ENCODE data around the gene OSR1. TPM values are rescaled to one million over a fixed set of nuclear protein-coding genes. Genes with fewer than 3 reads are reported as not detected.

Gene OSR1
- total and polyA plus RNA-seq, 9 of the 15 experiments (the other 6 are each of a cell fraction or from before 2014, with no cell fraction given) = not detected

GRCh38 chr2:19349911-19350677, 8.3 kb downstream of the OSR1 start (continued):
- TF ChIP-seq MTF1 (CRISPR knock-in tag; IDR thresholded peaks at IDR 0.05; ENCODE audit: borderline replicate concordance) (no peak), VEZF1 (CRISPR knock-in tag; IDR thresholded peaks at IDR 0.05) (peak; percentile 39; the same call in 1 of the 2 replicates), XRCC5 (IDR thresholded peaks at IDR 0.05; ENCODE audit: low read depth, low read length) (peak; percentile 72; the same call in 1 of the 2 replicates), SIN3B (IDR thresholded peaks at IDR 0.05; ENCODE audit: low read depth) (no peak), ZNF766 (CRISPR knock-in tag; conservative IDR thresholded peaks at IDR 0.05) (no peak), CBX5 (IDR thresholded peaks at IDR 0.05; ENCODE audit: borderline replicate concordance, low read depth) (no peak), POU5F1 (IDR thresholded peaks at IDR 0.05; ENCODE audit: borderline replicate concordance, low read depth, low read length, partially characterized antibody) (no peak)
- TF ChIP-seq, protein P1, sequence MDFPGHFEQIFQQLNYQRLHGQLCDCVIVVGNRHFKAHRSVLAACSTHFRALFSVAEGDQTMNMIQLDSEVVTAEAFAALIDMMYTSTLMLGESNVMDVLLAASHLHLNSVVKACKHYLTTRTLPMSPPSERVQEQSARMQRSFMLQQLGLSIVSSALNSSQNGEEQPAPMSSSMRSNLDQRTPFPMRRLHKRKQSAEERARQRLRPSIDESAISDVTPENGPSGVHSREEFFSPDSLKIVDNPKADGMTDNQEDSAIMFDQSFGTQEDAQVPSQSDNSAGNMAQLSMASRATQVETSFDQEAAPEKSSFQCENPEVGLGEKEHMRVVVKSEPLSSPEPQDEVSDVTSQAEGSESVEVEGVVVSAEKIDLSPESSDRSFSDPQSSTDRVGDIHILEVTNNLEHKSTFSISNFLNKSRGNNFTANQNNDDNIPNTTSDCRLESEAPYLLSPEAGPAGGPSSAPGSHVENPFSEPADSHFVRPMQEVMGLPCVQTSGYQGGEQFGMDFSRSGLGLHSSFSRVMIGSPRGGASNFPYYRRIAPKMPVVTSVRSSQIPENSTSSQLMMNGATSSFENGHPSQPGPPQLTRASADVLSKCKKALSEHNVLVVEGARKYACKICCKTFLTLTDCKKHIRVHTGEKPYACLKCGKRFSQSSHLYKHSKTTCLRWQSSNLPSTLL (IDR thresholded peaks at IDR 0.05) = no peak
